Vagina (tissue), 2 donors: Measurements from ENCODE around the gene ZFYVE9.

Experiments
- POLR2A ChIP-seq, 2 donors: fragments of 450-650 bp; IDR thresholded peaks; one replicate each; pipeline ENCODE4 v1.6.1; 2017; ENCODE audit warnings: antibody characterized with exemption in 2 of 2, mild to moderate bottlenecking in 2 of 2, moderate library complexity in 2 of 2
- TF ChIP-seq, protein P1 (sequence below), 3 experiments: fragments of 450-650 bp in 2 of 3; fragments of 200-600 bp in 1 of 3; sonication (generic) in 1 of 3; IDR thresholded peaks; one replicate each; pipeline ENCODE4 v1.5.1; 2017 to 2019; ENCODE audit warnings: antibody characterized with exemption in 3 of 3, mild to moderate bottlenecking in 2 of 3, moderate library complexity in 2 of 3

DNA sequence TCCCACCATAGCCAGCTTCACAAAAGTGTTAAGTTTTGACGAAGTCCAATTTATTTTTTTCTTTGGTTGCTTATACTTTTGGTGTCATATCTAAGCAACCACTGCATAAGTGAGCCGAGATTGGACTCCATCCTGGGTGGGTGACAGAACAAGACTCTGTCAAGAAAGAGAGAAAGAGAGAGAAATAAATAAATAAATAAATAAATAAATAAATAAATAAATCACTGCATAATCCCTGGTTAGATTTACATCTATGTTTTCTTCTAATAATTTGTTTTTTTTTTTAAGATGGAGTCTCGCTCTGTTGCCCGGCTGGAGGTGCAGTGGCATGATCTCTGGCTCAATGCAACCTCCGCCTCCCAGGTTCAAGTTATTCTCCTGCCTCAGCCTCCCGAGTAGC lies 18.3 kb upstream of the ZFYVE9 start:
- TF ChIP-seq, protein P1, sequence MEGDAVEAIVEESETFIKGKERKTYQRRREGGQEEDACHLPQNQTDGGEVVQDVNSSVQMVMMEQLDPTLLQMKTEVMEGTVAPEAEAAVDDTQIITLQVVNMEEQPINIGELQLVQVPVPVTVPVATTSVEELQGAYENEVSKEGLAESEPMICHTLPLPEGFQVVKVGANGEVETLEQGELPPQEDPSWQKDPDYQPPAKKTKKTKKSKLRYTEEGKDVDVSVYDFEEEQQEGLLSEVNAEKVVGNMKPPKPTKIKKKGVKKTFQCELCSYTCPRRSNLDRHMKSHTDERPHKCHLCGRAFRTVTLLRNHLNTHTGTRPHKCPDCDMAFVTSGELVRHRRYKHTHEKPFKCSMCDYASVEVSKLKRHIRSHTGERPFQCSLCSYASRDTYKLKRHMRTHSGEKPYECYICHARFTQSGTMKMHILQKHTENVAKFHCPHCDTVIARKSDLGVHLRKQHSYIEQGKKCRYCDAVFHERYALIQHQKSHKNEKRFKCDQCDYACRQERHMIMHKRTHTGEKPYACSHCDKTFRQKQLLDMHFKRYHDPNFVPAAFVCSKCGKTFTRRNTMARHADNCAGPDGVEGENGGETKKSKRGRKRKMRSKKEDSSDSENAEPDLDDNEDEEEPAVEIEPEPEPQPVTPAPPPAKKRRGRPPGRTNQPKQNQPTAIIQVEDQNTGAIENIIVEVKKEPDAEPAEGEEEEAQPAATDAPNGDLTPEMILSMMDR (IDR thresholded peaks at IDR 0.05): no peak
- no peak for TF ChIP-seq POLR2A (IDR thresholded peaks at IDR 0.05)
